ENCODE data around the gene LRRC4C.
"Not testable (repeated sequence)": the region's sequence is repeated elsewhere in the genome, so short reads cannot be mapped to it uniquely, and the experiment has no call there.

LRRC4C gene

DNA sequence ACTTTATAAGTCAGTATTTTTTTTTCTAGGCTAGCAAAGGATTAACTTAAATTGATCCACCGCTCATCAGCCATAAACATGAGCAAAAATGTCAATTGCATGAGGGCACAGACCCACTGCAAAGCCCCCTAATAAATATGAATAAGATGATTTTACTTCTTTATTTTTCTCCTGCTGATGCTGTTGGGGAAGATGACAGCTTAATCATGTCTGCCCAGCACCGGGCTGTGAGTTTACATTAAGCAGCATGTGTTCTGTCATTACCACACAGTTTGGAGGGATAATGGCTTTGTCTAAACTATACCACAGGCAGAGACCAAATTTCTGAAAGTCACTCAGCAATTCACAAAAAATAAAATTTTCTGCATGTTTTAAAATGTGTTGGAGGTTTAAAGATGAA is 346.3 kb downstream of the LRRC4C start:
- no peak for DNase-seq

DNA sequence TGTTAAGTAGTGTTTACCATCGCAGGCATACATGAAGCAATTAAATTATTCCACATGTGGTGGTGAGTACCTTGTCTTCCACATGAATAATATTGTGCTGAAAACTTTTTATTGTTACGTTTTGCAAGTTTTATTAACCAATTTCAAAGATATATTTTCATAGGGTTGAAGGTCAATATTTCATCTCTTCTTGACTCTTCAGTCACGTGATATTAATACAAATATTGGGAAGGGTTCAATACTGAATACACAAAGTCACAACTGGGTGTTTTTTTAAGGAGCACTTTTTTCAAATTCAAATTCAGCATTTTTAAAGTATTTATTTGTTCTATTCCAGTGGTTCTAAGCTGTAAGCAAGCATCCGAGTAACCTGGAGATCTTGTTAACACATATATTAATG is 348.9 kb downstream of the LRRC4C start:
- no peak for DNase-seq

DNA sequence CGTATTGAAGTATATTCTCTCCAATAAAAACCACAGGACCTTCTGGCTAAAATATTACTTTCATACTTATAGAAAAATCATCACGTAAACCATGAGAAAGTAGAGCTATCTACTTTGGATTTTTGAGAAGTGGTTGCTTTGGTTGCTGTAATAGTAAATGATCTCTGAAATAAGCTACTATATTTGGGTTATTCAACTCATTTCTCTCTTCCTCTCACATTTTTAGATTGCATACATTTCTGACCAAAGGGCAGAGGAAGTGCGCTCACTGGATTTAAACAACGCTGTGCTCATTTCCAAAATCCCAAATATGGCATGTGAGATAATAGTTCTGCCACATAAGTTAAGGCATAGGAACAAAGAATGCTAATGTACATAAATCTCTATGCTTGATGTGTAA is 357.0 kb downstream of the LRRC4C start:
- no peak for DNase-seq

DNA sequence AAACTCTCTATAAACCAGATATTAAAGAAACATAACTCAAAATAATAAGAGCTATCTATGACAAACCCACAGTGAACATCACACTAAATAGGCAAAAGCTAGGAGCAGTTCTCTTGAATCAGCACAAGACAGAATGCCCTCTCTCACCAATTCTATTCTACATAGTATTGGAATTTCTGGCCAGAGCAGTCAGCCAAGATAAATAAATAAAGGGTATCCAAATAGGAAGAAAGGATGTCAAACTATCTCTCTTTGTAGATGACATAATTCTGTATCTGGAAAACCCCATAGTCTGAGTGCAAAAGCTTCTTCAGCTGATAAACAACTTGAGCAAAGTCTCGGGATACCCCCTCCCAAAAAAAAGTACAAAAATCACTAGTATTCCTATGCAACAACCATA is 359.8 kb downstream of the LRRC4C start:
- no peak for DNase-seq

DNA sequence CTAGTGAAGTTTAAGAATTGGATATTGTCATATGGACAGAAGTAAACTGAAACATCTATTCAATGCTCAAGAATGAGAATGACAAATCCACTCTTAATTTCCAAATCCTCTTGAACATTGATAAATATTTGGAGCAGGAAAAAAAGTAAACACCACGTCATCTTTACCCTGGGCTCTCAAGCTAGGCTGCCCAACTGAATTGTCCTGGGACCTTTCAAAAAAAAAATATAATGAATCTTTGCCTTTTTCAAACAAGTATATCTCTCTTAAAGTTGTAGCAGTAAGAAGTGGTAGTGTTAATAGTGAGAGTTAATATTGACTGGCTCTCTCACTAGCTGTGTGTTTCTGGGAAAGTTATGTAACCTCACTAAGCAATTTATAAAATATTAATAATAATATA is 374.3 kb downstream of the LRRC4C start:
- DNase-seq: no peak

DNA sequence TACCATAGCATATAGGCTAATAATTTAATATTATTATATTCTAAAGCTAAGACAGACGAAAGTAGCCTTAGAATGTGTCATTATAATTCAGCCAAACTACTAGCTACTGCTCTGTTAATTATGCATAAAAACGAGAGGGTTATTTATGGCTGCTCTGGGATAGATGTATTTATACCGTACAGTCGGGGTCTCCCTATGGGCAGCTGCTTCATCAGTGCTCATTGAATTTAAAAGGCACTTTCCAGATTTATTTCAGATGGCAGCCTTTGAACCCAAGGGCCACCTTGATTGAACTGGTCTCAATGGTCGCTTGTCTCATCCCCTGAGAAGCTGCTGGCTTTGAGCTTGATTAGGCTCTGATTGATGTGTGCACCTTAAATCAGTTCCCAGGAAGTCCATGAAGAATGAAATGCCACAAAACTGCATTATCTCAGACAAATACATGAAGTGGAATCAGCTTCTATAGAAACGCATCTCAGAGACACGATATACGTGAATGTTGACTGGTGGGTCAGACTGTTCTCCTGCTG is 377.6 kb downstream of the LRRC4C start:
- no peak for DNase-seq

DNA sequence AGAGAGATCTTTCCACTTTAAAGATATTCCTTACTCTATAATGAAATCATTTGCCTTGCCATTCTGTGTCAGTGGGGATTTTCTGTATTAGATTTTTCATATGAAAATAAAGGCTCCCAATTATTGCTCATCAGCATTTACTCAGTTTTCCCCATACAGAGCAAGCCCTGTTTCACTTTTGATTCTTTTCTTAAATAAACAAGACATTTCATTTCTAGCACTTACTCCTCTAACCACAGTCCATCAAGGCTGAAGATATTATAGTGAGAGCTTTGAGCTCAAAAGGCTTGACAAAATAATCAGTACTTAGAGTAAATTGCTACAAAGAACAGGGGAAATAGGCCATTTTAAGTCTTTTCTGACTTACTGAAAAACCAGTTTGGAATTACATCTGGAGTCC is 385.1 kb downstream of the LRRC4C start:
- DNase-seq: no peak

DNA sequence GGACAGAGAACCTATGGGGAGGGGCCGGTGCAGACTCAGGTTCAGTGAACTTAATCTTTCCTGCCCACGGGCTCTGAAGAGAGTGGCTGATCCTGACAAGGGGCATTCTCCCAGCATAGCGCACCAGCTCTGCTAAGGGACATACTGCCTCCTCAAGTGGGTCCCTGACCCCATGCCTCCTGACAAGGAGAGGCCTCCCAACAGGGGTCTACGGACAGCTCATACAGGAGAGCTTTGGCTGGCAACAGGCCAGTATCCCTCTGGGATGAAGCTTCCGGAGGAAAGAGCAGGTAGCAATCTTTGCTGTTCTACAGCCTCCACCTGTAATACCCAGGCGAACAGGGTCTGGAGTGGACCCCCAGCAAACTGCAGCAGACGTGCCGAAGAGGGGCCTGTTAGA is 394.0 kb downstream of the LRRC4C start:
- DNase-seq: no peak

DNA sequence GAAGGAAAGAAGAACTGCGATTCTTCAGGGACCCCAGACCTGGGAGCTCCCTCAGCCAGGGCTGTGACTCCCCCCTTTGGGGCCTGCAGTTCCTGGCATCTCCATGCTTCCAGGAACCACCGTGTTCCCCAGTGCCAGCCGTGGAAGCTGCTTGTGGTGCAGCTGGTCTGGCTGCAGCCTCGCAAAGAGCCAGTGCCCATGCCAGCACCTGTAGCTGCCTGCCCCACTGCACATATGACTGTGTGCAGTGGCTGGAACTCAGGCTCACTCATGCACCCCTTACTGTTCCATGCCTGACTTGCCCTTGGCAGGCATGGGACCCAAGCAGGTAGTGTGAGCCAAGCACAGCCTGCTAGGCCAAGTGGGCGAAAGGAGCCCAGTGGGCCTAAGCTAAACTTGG is 401.3 kb downstream of the LRRC4C start:
- no peak for DNase-seq

DNA sequence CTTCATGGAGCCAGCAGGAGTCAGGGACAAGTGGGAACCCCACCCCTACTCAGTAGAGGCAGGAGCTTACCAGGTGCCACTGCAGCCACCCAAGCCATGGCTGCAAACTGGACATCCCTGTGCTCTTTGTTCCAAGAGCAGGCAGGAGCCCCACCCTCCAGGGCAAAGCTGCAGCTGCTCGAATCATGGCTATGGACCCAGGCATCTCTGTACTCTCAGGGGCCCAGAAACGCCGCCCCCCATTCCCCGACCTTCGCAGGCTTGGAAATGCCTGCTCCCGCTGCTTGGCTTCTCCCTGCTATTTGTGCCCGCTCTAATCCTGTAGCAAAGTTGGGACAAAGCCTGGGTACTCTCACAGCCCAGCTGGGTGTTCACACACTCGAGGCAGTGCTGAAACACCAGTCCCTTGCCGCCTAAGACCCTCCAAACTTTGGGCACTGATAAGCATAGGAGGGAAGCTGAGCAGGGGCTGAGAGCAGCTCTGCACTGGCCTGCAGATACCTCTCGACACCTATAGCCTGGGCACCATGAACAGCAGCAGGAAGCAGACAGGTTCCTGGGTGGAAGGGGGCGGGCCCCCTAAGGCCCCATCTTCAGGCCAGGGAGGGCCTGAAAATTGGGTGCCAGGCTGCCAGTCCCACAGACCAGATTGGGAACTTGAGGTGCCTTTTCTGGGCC is 402.4 kb downstream of the LRRC4C start:
- no peak for DNase-seq

DNA sequence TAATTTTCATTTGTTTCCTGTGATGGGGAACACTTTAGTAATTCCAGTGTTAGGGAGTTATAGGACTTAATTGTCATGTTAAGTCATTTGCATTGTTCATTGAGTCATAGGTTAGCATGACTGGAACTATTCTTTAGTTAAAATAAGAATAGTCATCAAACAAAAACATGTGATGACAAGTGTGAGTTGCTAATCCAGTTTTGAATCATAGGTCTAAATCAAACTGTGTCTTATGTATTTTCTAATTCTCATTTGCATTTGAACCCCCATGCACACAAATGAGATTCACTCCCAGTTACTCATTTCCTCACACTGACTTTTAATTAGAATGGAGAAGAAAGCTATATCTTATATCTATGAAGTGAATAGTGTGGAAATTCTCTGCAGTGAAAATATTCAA is 405.6 kb downstream of the LRRC4C start:
- DNase-seq: no peak

DNA sequence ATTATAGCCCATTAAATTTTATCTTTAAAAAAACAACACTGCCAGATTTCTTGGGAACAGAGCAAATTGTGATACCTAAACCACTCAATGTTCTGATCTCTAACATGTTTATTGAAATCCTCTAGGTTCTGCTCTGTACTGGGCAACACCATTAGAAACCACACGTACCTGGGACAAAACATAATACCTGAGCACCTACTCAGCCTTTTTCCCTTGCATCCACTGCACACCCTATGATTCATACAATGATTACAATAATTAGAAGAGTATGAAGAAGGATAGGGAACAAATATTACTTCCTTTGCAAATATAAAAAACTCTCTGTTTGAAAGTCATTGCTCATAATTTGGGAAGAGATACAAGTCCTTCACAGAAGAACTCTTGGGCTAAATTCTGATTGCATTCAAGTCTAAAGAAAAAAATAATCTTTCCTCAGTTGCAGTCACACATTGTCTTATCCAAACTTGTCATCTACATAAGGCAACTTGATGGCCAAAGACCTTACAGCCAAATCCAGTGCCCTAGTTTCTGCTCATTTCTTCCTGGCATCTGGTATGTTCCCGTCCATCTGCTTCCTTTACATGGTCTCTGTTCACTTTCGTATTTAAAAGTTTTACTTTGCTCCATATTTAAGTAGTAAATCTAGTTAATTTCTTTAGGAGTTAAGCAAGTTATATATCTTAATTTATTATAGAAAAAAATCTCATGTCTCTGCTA is 407.4 kb downstream of the LRRC4C start:
- no peak for DNase-seq

DNA sequence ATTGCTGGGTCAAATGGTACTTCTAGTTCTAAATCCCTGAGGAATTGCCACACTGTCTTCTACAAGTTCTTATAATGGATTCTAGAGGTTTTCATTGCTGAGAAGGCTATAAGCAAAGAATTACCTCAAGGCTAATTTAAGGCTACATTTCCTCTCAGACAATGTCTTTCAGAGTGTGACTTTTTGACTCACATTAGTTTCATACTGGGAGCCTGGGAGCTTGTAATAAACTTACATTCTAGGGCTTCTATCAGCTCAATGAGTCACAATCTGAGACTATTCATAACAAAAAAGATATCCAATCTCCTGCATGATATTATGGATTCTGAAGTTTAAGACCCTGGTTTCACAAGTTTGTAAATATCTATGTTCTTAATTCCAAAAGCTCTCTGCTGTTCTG is 408.7 kb downstream of the LRRC4C start:
- DNase-seq: no peak

DNA sequence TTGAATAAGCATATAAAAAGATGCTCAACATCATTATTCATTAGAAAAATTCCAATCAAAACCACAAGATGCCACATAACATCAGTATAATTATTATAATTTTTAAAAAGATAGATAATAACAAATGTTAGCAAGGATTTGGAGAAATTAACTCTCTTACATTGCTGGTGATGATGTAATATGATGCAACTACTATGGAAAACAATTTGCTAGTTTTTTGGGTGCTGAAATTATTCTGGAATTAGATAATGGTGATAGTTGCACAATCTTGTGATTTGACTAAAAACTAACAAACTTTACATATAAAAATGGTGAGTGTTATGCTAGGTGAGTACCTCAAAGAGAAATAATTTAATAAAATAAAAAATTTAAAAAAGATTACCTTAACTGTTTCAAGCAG is 412.2 kb downstream of the LRRC4C start:
- DNase-seq: no peak

DNA sequence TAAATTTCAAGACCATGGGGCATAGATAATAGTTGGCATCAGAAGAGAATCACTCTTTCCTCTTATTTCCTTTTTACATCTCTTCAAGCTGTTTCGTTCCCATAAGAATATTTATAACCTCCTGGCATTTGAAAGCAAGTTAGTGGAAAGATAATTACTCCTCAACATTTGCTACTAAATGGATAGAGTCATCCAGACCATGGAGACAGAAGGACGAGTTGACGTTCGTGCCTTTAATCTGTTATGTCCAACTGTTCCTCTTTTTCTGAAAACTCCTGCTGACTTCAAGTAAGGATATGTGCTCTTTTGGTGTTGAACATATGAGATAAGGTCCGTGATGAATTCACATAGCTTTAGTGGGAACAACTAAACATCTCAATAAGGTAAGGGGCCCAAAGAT is 414.2 kb downstream of the LRRC4C start:
- no peak for DNase-seq

DNA sequence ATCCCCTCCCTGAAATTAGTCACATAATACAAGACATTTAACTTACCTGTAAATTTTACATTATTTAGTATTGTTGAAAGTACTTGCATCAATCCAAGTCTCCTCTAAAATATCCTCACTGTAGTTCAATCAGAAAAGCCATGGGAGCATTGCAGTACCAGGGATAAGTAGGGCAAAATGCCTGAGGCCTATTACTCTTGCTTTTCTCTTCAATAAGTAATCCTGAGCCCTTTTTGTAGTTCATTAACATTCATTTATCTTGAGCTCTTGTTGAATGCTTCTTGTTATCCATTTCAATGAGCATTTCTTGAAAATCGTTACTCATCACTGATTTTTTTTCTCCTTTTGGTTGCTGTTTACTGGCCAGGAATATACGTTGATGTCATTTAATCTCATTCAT is 414.7 kb downstream of the LRRC4C start:
- DNase-seq: no peak

DNA sequence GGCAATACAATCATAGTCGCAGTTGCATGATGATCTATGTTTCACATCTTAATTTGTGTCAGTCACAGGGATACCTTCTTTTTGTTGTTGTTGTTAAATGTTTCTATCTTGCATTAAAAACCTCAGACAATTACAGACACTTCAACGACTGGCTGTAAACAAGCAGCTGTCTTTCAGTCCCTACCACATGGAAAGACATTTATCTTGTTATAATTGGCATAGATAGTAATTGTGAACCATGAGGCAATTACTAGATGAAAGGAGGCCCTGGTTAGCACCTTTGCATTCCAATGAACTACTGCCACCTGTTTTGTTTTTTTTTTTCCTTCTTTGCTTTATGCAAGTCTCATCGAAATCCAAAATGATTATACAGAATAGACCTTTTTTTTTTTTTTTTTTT is 416.8 kb downstream of the LRRC4C start:
- DNase-seq: no peak

DNA sequence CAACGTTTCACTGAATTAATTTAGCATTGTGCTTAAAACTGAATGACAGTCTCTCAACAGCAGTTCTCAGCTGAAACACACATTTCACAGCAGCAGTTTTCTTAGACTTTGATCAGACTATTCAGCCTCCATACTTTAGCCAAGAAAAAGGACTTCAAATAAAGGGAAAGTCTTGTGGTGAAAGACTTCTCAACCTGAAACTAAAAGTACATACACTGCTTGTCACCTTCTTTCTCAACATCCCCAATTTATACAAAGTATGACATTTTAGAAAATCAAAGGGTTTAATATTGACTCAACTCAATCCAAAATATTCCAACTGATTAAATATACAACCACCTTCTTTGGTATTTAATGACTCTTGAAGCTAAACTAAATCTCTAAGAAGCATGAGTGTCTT is 419.0 kb downstream of the LRRC4C start:
- no peak for DNase-seq

DNA sequence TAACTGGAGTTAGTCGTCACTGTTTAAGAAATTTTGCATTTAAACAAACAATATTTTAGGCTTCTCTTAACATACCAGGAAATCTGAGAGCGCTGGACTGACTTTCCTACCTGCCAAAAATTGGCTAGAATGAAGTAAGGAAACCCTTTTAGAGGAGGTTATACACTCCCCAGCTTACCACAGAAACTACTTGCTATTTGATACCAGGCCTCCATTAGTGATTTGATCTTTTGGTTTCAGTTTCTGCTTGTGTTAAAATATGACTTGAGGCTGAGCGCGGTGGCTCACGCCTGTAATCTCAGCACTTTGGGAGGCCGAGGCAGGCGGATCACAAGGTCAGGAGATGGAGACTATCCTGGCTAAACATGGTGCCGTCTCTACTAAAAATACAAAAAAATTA is 419.9 kb downstream of the LRRC4C start:
- DNase-seq: no peak

DNA sequence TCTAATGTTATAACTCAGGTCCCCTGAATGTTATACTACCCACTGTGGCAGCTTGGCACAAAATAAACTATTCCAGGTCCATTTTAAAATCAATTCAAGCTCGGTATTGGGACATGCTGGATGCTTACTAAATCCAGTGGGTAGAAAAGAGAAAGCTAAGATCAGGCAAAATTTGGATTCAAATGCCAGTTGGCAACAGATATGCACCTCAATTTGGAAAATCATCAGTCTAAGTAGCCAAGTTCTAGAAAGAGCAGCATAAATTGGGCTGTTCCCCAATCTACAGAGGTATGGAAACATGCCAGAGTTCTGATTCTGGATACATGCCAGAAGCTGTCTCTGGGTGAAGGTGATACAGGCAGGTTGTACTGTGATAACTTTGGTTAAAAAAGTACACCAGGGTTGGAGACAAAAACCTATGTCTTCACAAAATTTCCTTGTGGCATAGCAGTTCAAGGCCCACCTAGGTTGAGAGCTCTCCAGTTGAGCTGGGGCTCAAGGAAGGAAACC is 427.8 kb downstream of the LRRC4C start:
- DNase-seq: no peak

DNA sequence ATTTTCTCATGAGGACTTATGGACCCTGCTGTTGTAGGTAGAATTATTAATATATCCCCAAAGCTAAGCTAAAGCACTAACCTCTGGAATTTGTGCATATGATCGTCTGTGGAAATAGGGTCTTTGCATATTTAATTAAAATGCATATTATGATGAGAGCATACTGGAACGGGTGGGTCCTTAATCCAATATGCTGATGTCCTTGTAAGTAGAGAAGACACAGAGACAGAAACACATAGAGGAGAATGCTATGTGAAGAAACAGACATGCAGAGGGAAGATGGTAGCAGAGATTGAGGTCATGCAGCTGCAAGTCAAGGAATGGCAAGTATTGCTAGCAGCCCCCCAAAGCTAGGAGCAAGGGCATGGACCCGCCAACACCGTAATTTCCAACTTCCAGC is 439.2 kb downstream of the LRRC4C start:
- no peak for DNase-seq

DNA sequence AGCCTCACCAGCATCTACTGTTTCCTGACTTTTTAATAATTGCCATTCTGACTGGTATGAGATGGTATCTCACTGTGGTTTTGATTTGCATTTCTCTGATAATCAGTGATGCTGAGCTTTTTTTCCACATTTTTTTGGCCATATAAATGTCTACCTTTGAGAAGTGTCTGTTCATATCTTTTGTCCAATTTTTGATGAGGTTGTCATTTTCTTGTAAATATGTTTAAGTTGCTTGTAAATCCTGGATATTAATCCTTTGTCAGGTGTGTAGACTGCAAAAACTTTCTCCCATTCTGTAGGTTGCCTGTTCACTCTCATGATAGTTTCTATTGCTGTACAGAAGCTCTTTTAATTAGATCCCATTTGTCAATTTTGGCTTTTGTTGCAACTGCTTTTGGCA is 439.8 kb downstream of the LRRC4C start:
- DNase-seq: not testable (repeated sequence)

DNA sequence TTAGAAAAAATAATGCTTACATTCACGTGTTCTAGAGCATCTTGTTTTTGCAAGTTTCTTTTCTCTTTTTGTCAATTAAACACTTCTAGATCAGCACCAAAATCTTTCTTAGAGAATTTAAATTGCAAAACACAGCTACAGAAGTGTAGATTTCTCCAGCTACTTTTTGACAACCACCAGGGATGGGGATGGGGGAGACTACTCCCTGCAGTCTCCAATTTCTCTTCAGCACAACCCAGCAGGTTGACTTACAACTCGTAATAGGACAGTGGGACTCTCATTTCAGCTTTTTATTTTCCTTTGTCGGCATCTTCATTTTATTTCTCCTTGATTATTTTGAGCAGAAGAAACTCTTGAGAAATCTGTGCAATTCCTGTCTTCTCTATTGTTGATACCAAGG is 441.2 kb downstream of the LRRC4C start:
- DNase-seq: no peak

DNA sequence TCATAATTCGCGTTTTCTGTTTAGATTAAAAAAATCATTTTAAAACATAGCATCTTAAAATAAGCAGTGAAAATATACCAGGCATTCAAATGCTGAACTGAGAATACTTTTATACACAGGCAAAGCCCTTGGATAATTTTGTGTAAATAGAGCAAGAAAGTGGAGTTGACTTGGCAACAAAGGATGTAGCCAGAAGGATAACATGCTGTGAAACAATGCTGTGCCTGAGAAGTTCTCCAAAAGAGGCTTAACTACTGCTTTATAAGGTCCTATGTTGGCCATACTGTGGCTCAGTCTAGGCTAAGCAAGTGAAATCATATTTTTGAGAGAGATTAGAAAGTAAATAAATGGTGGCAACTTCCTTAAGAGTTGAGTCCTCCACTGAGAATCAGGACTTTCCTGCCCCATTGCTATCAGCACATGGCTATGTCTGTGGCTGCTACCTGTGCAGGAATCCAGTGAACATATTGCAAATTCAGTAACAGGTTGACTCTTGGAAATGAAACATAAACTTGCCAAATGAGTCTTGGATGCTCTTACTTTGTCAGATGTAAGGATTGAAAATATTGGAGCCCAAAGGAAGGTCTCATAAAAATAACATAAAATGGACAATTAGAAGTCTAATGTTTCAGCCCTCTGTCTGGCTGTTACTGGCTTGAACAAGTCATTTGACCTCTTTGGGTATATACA is 448.9 kb downstream of the LRRC4C start:
- DNase-seq: no peak
